Measurements from ENCODE around the gene LRRC57.

- TF ChIP-seq CTCF (IDR thresholded peaks at IDR 0.05) (no peak), EP300 (IDR thresholded peaks at IDR 0.05) (no peak)
Observed at GRCh38 chr15:42590619-42591237, 42.1 kb upstream of the LRRC57 start.

Data from stomach (tissue), 4 donors.